Limb (tissue), 2 donors: Measurements from ENCODE around the gene ATP6AP2.
"Not testable (repeated sequence)": the region's sequence is repeated elsewhere in the genome, so short reads cannot be mapped to it uniquely, and the experiment has no call there.

Experiments used
- DNase-seq, 2 donors: peaks; one replicate each; pipeline ENCODE4 v3.0.0-alpha.2; 2016; ENCODE audit errors: extremely low spot score in 2 of 2

Gene ATP6AP2

GRCh38 chrX:40580537-40581335 lies at the start of gene ATP6AP2:
Gene ATP6AP2, plus strand, starts transcription at chrX:40580970. Its CDS starts 96 bp downstream, at chrX:40581066.
- peak; percentile 90 to 91 for DNase-seq

DNA sequence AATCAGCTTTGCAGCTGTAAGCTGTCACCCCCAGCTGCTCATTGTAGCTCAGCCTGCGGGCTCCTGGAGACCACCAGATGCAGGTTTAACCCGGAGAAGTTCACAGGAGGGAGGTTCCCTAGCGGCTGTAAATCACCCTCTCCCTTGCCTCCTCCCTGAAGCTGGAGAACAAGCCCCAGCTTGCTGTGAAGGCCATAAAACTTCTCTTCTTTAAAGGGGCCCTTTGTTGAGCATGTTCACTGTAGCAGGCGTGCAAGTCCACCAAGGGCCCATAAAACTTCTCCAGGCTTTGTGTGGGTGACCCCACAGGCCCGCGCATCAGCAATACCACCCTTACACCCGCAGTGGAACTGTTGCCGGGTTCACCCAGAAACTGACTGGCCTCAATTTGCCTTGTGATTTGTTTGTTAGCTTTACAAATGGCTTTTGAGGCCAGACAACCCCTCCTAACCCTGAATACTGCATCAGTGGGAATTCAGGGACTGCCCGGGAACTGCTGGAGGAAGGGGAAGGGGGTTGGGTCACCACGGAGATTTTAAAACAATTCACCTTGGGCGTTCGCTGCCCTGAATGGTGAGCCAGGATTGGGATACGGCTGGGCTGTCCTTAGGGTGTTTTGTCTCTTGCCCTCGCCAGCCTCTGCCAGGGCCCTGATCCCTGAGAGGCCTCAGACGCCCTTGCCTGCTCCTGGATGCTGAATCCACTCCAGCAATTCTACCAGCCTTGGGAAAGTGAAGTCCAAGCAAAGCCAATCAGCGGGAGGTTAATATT lies 49.5 kb upstream of the ATP6AP2 start:
- DNase-seq: peak in 1 of 2 donors; percentile 45

- DNase-seq: no peak
Observed at GRCh38 chrX:40537310-40537709, 43.5 kb upstream of the ATP6AP2 start.

GRCh38 chrX:40538406-40538805 lies 42.4 kb upstream of the ATP6AP2 start:
- no peak for DNase-seq

- no peak for DNase-seq
Observed at GRCh38 chrX:40539214-40540142, 41.3 kb upstream of the ATP6AP2 start.

DNA sequence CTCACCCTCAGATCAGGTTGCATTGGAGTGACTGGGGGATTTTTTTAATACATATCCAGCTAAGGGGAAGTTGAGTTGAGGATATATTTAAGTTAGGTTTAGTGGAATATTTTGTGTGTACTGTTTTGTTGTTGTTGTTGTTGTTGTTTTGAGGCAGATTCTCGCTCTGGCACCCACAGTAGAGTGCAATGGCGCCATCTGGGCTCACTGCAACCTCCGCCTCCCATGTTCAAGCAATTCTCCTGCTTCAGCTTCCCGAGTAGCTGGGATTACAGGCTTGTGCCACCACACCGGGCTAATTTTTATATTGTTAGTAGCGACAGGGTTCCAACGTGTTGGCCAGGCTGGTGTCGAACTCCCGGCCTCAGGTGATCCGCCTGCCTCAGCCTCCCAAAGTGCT lies 38.6 kb upstream of the ATP6AP2 start:
- no peak for DNase-seq

DNA sequence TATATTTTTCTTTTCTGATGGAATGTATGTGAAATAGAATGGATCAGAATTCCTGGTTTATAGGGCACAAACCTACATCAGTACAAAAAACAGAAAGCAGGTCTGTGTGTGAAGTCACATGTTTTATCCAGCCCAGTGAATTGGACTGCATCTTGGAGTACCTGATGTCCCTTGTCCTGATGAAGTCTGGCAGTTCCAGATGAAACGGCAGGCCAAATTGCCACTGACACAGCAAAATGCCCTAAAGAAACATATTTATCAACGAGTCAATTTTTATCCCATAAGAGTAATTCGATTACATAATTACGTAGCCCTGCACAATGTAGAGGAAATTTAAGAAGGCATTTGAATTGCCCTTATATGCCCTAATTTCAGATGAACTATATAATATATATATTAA lies 37.8 kb upstream of the ATP6AP2 start:
- DNase-seq: no peak

DNA sequence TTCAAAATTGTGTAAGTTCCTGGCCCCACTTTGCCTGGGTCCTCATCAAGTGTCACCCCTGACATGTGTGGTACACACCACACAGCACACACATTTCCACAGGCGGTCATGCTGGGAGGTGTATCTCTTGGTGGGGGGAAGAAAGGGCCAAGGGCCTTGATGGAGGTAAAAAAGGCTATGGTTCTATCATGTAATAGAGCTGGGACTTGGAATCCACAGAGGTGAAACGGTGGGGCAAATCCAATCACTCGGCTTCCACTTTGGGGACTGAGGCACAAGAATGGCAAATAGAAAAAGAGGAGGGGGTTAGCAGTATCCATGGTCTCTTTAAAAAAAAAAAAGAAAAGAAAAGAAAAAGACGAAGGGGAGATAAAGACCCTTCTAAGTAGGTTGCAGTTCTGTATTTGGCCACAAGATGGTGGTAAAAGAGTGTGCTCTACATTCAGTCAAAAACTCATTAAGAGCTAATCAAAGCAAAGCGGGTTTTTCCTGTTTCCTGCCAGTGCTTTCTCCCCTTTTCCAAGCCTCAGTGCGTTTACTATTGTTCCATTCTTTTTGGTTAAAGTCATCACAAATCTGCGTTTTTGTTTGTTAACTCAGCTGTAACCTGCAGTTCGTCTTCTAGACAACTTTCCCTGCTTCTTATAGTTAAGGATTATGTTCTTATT lies 37.0 kb upstream of the ATP6AP2 start:
- peak in 1 of 2 donors; percentile 24 for DNase-seq

DNA sequence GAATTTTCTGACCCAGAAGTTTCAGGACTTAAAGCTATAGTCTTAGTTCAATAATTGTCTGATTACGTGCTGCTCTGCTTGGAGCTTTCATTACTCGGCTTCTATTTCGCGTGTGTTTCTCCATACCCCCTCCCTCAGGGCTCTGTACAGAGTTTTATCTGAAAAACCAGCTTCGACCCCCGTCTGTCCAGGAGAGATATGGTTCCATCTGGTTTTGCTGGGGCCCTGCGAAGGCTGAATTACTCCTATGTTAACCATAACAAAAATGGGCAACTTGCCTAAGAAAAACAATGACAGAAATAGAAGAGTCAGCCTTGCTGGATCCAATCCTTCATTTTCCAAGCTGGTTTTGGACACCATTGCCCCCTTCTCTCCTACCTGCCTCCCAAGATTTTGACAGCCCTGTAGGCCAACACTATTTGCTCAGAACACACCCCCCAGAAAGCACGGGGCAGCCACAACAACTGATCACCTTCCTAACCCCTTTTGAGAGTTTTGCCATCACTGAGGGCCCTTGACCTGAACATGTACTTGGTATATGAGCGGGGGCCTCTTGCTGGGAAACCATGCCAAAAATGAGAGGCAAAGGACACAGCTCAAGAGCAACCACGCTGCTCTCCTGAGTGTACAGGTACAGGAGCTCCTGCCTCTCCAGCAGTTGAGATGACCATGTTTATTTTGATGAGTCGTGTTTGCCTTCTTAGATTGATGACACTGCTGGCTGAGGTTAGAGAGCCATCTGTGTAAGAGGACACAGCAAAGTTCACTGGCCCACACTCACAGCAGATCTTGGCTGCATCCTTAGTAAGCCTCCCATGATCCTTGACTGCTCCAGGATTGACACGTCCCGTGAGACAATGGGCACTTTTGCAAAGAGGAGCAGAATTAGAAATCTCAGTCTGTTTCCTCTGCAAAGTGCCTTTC lies 36.2 kb upstream of the ATP6AP2 start:
- no peak for DNase-seq

GRCh38 chrX:40546870-40547269 lies 33.9 kb upstream of the ATP6AP2 start:
- DNase-seq: no peak

DNA sequence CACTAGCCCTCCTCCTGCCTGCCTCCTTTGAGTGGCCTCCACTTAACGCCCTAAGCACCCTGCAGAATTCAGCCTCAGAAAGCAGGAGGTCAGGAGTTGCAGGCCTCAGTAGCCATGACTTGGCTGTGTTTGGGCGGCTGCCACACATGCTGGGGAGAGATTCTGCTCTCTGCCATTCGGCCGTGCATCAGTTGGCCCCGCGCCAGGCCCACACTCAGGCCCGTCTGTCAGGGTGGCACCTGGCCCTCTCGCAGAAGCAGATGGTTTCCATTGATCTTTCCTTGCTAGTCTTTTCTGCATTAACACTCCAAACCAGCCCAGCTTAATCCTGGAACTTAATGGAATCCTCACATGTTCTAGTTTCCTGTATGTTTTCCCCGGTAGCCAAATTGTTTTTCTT lies 30.7 kb upstream of the ATP6AP2 start:
- DNase-seq: peak in 1 of 2 donors; percentile 60

DNA sequence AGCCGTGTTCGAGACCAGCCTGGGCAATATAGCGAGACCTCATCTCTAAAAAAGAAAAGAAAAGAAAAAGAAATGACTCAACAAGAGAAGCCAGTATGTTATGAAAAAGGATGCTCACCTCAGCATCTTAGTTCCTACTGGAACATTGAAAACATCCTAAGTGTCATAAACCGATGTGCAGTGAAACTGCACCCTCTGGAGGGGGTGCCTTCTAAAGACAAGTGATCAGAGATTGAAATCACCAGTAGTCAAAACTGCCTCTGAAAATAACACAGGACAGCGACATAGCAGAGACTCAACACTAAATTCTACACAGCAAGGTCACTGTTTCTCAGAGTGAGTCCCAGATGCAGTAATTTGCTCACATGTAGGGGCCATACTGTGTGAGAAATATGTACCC lies 28.0 kb upstream of the ATP6AP2 start:
- DNase-seq: no peak

GRCh38 chrX:40558590-40558989 lies 22.2 kb upstream of the ATP6AP2 start:
- no peak for DNase-seq

- DNase-seq: no peak
Observed at GRCh38 chrX:40563784-40564183, 17.0 kb upstream of the ATP6AP2 start.

- DNase-seq: no peak
Observed at GRCh38 chrX:40564447-40564846, 16.3 kb upstream of the ATP6AP2 start.

DNA sequence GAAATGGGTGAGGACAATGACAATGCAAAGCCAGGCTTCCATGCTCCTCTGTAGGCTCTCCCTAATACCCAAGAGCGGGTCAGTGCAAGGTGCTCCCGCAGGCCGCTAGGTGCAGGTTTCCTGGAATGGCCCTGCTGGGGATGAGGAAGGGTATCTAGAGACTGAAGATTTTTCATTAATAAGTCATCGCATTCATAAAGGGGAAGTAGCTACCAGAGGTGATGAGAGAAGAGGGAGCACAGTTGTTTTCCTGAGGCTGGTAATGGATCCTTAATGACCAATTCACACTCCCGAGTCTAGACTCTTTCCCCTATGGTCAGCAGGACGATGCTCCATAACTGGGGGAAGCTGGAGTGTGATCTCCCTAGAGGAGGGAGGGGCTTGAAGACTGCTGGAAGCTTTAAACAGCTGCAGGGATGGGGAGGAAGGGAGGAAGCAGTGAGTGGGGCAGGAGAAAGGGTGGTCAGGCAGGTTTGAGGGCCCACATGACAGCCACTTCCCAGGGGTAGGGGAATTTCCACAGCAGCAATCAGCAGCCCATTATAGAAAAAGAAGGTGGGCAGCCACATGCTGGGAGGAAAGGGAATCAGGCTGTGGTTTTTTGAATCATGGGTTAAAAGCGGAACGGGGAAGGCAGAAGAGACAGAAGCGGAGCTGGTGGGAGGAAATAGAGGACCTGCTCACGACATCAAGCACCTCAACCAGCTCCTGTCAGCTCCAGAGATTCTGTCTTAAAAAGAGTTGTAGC lies 10.2 kb upstream of the ATP6AP2 start:
- DNase-seq: no peak

- not testable (repeated sequence) for DNase-seq
Observed at GRCh38 chrX:40571164-40571563, 9.6 kb upstream of the ATP6AP2 start.

DNA sequence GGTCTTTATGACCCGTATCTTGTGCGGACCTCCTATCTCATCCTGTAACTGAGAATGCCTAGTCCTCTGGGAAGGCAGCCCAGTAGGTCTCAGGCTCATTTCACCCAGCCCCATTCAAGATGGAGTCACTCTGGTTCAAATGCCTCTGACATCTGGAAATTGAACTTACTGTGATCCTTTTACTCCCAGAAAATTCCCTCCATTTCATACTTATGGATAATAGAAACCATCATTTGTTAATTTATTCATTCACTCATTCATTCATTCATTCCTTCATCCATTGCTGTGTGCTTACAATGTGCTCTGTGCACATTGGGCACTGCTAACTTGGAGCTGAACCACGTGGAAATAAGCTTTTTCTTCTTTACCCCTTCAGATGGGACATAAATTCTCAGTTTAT lies 9.2 kb upstream of the ATP6AP2 start:
- DNase-seq: no peak

DNA sequence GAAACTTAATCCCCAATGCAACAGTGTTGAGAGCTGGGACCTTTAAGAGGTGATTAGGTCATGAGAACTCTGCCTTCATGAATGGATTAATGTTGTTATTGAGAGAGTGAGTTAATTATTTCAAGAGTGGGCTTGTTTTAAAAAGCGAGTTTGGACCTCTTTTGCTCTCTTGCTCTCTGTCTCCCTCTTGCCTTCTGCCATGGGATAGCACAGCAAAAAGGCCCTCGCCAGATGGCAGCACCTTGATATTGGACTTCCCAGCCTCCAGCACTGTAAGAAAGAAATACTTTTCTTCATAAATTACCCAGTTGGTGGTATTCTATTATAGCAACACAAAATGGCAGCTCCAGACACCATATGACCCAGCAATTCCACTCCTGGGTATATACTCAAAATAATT lies 7.0 kb upstream of the ATP6AP2 start:
- DNase-seq: no peak
